DMS 273 (cell line): ENCODE results near the gene MINPP1.

ENCODE experiments used
- DNase-seq: peaks from one replicate; lab custom pipeline; 2025; ENCODE audit not compliant: unreplicated experiment; lab: John Stamatoyannopoulos, UW

The MINPP1 gene

DNA sequence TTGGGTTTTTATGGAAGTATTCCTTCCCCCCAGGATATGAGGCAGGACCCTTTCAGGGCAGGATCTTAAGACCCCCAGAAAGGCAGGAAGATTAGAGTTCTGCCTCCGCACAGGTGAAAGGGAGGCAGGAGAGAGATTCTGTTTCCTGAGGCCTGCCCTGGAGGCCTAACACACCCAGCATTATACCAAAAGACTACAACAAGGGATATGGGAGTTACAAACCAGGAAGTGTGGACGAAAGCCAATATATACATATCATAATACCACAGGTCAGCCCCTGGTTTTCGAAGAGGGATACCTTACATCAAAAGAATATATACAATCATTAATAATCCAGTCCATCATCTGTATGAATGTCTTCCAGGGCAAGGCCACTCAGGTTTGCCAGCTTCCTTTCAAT, 14.2 kb downstream of the MINPP1 start:
- no peak for DNase-seq

- DNase-seq, result no peak
Observed at GRCh38 chr10:87519582-87519981, 14.9 kb downstream of the MINPP1 start.

DNA sequence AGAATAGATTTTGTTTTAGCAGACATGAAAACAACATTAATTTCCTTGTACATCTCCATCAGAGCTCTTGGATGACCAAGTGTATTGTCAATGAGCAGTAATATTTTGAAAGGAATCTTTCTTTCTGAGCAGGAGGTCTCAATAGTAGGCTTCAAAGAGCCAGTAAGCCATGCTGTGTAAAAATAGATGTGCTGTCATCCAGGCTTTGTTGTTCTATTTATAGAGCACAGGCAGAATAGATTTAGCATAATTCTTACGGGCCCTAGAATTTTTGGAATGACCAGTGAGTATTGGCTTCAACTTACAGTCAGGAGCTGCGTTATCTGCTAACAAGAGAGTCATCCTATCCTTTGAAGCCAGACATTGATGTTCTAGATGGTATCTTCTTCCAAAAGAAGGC, 19.0 kb downstream of the MINPP1 start:
- no peak for DNase-seq

DNA sequence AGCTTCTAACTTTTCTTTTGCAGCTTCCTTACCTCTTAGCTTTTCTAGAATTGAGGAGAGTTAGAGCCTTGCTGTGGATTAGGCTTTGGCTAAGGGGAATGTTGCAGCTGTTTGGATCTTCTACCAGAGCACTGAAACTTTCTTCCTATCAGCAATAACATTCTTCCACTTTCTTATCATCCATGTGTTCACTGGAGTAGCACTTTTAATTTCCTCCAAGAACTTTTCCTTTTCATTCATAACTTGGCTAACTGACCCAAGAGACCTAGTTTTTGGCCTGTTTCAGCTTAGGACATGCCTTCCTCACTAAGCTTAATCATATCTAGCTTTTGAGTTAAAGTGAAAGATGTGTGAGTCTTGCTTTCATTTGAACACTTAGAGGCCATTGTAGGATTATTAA, 19.6 kb downstream of the MINPP1 start:
- DNase-seq, result no peak

DNA sequence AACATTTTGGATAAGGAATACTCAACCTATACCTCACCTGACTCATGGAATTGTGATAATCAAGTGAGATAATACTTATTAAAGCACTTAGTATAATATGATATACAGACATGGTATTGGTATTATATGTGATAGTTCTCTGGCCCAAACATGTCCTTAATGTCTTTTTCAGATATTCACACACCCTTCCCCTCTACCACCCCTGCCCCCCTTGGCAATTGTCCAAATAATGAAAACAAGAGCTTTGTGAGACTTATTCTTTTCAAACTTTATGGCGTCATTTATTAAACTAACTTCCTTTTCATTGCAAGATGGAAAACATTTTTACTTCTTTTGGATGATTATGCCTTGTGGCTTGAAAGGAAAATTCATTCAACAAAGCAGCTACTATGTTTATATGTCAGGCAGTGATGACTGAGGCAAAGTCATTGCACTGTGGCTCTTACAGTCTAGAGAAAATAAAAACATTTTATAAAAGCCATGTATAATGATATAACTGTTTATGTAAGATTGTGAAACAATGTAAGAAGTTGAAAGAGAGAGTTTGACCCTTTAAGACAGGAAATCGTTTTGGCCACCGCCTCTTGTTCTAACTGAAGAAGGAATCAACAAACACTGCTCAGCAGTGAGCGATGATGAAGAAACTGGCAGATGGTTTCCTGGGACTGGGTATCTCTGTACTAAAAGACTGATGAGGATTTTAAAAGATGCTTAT, 27.4 kb downstream of the MINPP1 start:
- DNase-seq, result no peak

DNA sequence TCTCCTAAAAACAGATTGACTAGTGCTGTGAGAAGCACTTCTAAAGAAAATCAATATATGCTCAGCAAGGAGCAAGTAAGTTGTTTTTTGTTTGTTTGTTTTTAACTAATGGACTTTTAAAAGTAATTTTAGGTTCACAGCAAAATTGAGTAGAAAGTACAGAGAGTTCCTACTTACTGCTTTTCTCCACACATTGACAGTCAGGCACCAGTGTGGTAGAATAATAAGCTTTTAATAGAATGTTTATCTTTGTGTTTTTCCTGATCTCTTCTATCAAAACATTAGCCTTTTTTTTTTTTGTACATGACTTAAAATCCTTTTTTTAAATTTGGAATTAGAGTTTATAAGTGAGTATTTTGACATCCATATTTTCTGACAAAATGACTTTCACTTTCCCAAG, 28.0 kb downstream of the MINPP1 start:
- no peak for DNase-seq

DNA sequence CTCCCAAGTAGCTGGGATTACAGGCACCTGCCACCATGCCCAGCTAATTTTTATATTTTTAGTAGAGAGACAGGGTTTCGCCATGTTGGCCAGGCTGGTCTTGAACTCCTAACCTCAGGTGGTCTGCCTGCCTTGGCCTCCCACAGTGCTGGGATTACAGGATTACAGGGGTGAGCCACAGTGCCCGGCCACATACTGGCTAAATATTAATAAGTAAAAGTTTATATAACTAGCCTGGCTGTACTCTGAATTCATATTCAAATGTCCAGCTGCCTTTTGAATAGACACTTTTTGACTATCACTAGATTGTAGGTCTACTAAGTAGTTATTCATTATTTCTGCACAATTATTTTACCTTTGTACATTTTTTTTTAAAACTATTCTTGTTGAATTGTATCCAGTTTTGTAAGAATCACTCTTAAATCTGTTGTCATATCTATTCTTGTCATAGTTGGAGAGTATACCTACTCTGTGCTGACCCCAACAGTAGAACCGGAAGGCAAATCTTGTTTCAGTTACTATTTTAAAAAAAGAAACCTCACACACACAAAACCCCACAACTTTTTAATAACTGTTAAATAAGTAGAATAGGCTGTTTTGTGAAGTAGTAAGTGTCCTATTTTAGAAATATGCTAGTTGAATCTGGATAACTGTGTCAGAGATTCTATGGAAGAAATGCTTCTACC, 29.6 kb downstream of the MINPP1 start:
- no peak for DNase-seq

GRCh38 chr10:87538092-87539015, 33.7 kb downstream of the MINPP1 start:
- DNase-seq, result no peak

GRCh38 chr10:87541114-87541513, 36.4 kb downstream of the MINPP1 start:
- no peak for DNase-seq

DNA sequence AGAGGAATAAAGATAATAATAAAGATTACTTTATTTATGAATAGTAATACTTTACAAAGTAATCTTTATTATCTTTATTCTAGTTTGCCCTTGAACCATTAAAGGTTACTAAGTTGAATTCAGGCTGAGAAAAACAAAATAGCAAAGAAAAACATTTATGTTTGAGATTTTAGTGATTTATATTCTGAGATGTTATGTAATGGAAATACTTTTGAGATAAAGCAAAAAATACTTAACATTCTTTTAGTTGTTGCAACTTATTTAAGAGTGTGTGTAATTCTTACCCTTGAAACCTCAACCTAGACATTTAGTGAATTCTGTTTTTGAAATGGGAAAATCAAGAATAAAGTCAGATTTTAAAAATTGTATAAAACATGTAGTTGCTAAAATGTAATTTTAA, 40.0 kb downstream of the MINPP1 start:
- DNase-seq, result no peak

DNA sequence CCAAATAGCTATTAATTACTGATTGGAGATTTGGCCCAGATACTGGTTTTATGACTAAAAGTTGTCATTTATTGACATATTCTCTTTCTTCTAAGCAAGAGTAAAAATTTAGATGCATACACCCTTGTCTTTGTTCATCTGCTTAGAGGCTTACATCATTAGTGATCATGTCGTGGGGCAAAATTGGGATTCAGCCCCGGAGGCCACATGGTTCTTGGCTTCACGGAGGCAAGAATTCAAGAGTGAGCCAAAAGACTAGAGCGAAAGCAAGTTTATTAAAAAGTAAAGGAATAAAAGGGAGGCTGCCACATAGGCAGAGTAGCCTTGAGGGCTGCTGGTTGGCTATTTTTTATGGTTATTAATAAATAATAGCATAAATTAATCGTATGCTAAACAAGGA, 41.1 kb downstream of the MINPP1 start:
- DNase-seq, result no peak

- DNase-seq, result no peak
Observed at GRCh38 chr10:87546210-87546609, 41.5 kb downstream of the MINPP1 start.

DNA sequence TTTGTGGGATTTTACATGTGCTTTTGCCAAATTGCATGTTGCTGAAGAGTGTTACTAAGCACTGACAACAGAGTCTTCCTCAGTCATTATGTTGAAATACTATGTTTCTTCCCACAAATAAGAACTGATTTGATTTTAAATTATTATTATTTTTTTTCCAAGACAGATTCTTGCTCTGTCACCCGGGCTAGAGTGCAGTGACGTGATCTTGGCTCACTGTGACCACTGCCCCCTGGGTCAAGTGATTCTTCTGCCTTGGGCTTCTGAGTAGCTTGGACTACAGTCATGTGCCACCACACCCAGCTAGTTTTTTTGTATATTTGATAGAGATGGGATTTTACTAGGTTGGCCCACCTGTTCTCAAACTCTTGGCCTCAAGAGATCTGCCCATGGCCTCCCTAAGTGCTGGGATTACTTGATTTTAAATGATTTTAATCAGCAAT, 42.3 kb downstream of the MINPP1 start:
- DNase-seq, result no peak

GRCh38 chr10:87547734-87548311, 43.1 kb downstream of the MINPP1 start:
- DNase-seq, result no peak

DNA sequence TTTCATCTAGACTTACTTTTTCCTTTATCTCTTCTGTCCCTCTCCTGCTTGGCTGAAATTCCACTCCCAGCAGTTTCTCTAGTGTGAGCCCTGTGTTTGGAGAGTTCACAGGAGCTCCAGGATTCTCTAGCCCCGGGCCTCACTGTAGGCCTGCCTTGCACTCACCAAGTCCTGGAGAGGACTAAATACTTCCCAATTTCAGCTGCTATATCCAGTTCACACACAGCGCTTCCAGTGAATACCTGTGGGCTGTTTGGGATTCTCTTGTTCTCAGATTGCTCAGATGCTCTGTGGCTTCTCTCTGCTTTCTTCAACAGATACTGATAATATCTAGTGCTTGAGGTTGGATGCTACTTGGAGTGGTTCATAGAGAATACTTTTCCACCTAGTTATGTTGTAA, 46.0 kb downstream of the MINPP1 start:
- DNase-seq, result no peak

GRCh38 chr10:87551326-87551725, 46.6 kb downstream of the MINPP1 start:
- no peak for DNase-seq

DNA sequence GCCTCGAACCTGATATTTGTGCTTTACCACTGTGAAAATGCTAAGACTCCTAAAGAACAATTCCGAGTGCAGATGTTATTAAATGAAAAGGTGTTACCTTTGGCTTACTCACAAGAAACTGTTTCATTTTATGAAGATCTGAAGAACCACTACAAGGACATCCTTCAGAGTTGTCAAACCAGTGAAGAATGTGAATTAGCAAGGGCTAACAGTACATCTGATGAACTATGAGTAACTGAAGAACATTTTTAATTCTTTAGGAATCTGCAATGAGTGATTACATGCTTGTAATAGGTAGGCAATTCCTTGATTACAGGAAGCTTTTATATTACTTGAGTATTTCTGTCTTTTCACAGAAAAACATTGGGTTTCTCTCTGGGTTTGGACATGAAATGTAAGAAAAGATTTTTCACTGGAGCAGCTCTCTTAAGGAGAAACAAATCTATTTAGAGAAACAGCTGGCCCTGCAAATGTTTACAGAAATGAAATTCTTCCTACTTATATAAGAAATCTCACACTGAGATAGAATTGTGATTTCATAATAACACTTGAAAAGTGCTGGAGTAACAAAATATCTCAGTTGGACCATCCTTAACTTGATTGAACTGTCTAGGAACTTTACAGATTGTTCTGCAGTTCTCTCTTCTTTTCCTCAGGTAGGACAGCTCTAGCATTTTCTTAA, 47.7 kb downstream of the MINPP1 start:
- no peak for DNase-seq

DNA sequence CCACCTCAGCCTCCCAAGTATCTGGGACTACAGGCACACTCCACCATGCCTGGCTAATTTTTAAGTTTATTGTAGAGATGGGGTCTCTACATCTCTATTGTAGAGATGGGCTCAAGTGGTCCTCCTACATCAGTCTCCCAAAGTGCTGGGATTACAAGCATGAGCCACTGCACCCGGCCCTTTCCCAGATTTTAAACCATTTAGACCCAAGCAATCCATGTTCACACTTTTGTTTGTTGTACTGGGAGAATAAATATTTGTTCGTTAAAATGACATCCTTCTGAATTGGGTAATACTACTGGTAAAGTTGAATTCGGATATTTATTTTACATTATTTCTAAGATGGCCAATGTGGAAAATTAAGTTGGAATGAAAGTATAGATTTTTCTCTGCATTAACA, 52.7 kb downstream of the MINPP1 start:
- DNase-seq, result no peak

GRCh38 chr10:87558333-87558732, 53.6 kb downstream of the MINPP1 start:
- no peak for DNase-seq

DNA sequence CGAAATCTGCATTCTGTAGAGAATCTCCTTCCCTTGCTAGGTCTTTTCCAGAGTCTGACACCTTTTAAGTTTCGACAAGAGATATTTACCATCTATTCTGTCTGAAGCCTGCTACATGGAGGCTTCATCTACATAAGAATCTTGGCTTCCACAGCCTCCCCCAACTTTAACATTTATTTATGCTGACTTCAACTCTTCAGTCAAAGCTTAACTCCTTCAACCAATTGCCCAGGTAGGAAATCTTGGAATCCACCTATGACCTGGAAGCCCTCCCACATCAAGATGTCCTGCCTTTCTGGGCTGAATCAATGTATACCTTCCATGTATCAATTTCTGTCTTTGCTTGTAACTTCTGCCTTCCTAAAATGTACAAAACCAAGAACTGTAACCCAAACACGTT, 54.7 kb downstream of the MINPP1 start:
- DNase-seq, result no peak
